Activated T-cell treated with anti-CD3 and anti-CD28 coated beads, Interleukin-2, amount 50 U/mL, for 72 hours (primary cell): ENCODE measurements around the gene SARM1. TPM values are rescaled to one million over a fixed set of nuclear protein-coding genes. Genes with fewer than 3 reads are reported as not detected.
A peak's percentile ranks its signal among the peaks of the same experiment; 100 is the strongest.

Experiments
- ATAC-seq, 2 donors: fragments of 150-1000 bp; cut with Tn5 transposase; replicated peaks in 1 of 2; 2 replicates each; pipeline ENCODE4 v1.10.0; 2021; ENCODE audit warnings: moderate library complexity in 2 of 2, mild to moderate bottlenecking in 1 of 2
- DNase-seq, 2 donors: peaks; one replicate each; pipeline ENCODE4 v3.0.0; 2021 to 2022; ENCODE audit warnings: mixed read lengths in 1 of 2
- H3K27ac Mint-ChIP-seq: one replicate; pipeline ENCODE4 v1.8.0; 2022; ENCODE audit warnings: mild to moderate bottlenecking, moderate library complexity, mixed read lengths
- H3K27me3 Mint-ChIP-seq: one replicate; pipeline ENCODE4 v1.8.0; 2022; ENCODE audit warnings: low read depth, mixed read lengths
- H3K36me3 Mint-ChIP-seq, 2 donors: one replicate each; pipeline ENCODE4 v1.8.0; 2022; ENCODE audit warnings: mixed read lengths in 2 of 2, mild to moderate bottlenecking in 1 of 2; ENCODE audit not compliant: insufficient read depth in 2 of 2
- H3K4me1 Mint-ChIP-seq: one replicate; pipeline ENCODE4 v1.8.0; 2022; ENCODE audit warnings: low read depth, mixed read lengths
- H3K4me3 Mint-ChIP-seq, 2 donors: one replicate each; pipeline ENCODE4 v1.8.0; 2022; ENCODE audit warnings: mild to moderate bottlenecking in 2 of 2, mixed read lengths in 2 of 2, moderate library complexity in 2 of 2
- H3K9me3 Mint-ChIP-seq, 2 donors: one replicate each; pipeline ENCODE4 v1.8.0; 2022; ENCODE audit warnings: mixed read lengths in 2 of 2
- total RNA-seq, 2 donors: library from RNA; stranded (reverse); gene quantifications; one replicate each; pipeline ENCODE4 v1.2.3, GENCODE V29; 2022

Gene SARM1
- total RNA-seq, 2 donors from 2014 or later, result 22.4 to 24.3 TPM

GRCh38 chr17:28345419-28346198, 25.9 kb upstream of the SARM1 start:
- DNase-seq, result no peak
- H3K27ac Mint-ChIP-seq, result no peak overlapping the region
- ATAC-seq, result no peak

GRCh38 chr17:28346199-28346580, 25.3 kb upstream of the SARM1 start:
- ATAC-seq (no peak), DNase-seq (no peak)
- Mint-ChIP-seq H3K4me1 (peaks cover 4% of the 10 kb centered on the region), H3K36me3 (peaks cover 1 to 9% of the 10 kb centered on the region in 2 donors), H3K27me3 (no peaks in the 10 kb centered on the region), H3K9me3 (no peaks in the 10 kb centered on the region), H3K27ac (peak overlapping the region; percentile 22), H3K4me3 (no peak overlapping the region)

More at GRCh38 chr17:28345419-28346198, 25.9 kb upstream of the SARM1 start:
- H3K27me3 Mint-ChIP-seq, result no peaks in the 10 kb centered on the region
- H3K4me1 Mint-ChIP-seq, result peaks cover 4% of the 10 kb centered on the region
- no peak overlapping the region for H3K4me3 Mint-ChIP-seq
- H3K36me3 Mint-ChIP-seq, result peaks cover 0 to 7% of the 10 kb centered on the region in 2 donors
- H3K9me3 Mint-ChIP-seq, result no peaks in the 10 kb centered on the region

GRCh38 chr17:28346746-28347246, 24.7 kb upstream of the SARM1 start:
- ATAC-seq (no peak), DNase-seq (no peak)
- peaks cover 4% of the 10 kb centered on the region for H3K4me1 Mint-ChIP-seq
- H3K4me3 Mint-ChIP-seq, result no peak overlapping the region
- H3K27me3 Mint-ChIP-seq, result no peaks in the 10 kb centered on the region
- no peaks in the 10 kb centered on the region for H3K9me3 Mint-ChIP-seq
- H3K36me3 Mint-ChIP-seq, result peaks cover 1 to 9% of the 10 kb centered on the region in 2 donors
- no peak overlapping the region for H3K27ac Mint-ChIP-seq

- no peak for ATAC-seq
- Mint-ChIP-seq H3K4me1 (peaks cover 4% of the 10 kb centered on the region), H3K9me3 (no peaks in the 10 kb centered on the region), H3K4me3 (no peak overlapping the region), H3K27ac (no peak overlapping the region), H3K27me3 (no peaks in the 10 kb centered on the region), H3K36me3 (peaks cover 1 to 9% of the 10 kb centered on the region in 2 donors)
- no peak for DNase-seq
Measured at GRCh38 chr17:28347261-28347891, 24.1 kb upstream of the SARM1 start.

- Mint-ChIP-seq H3K4me3 (no peak overlapping the region), H3K9me3 (no peaks in the 10 kb centered on the region), H3K27ac (no peak overlapping the region), H3K4me1 (no peaks in the 10 kb centered on the region), H3K27me3 (no peaks in the 10 kb centered on the region), H3K36me3 (peaks cover 3 to 9% of the 10 kb centered on the region in 2 donors)
- no peak for ATAC-seq
- no peak for DNase-seq
Measured at GRCh38 chr17:28348979-28349378, 22.5 kb upstream of the SARM1 start.

- H3K36me3 Mint-ChIP-seq, result peaks cover 3 to 9% of the 10 kb centered on the region in 2 donors
- DNase-seq (no peak), ATAC-seq (no peak)
- peak overlapping the region; percentile 51 for H3K27ac Mint-ChIP-seq
- H3K27me3 Mint-ChIP-seq, result no peaks in the 10 kb centered on the region
- H3K4me3 Mint-ChIP-seq, result no peak overlapping the region
- H3K9me3 Mint-ChIP-seq, result no peaks in the 10 kb centered on the region
- no peaks in the 10 kb centered on the region for H3K4me1 Mint-ChIP-seq
Measured at GRCh38 chr17:28350271-28350670, 21.2 kb upstream of the SARM1 start.

- peak within 1 kb of the TSS; percentile 97 to 99 for H3K4me3 Mint-ChIP-seq
- peak within 1 kb of the TSS; percentile 100 for H3K27ac Mint-ChIP-seq
- H3K4me1 Mint-ChIP-seq, result peaks cover 24% of the 10 kb centered on the region
- H3K9me3 Mint-ChIP-seq, result no peaks in the 10 kb centered on the region
- H3K27me3 Mint-ChIP-seq, result no peaks in the 10 kb centered on the region
- H3K36me3 Mint-ChIP-seq, result peaks cover 4 to 5% of the 10 kb centered on the region in 2 donors
- ATAC-seq, result peak; percentile 99 to 100
- peak; percentile 97 to 98 for DNase-seq
Measured at GRCh38 chr17:28357061-28357900, 14.2 kb upstream of the SARM1 start, which contains the start of gene POLDIP2. TSS of gene POLDIP2 (minus strand) at chr17:28357527. CDS start at chr17:28357448, 79 bp downstream.

GRCh38 chr17:28357901-28358197, 13.6 kb upstream of the SARM1 start:
- Mint-ChIP-seq H3K9me3 (no peaks in the 10 kb centered on the region), H3K27me3 (no peaks in the 10 kb centered on the region), H3K27ac (peak overlapping the region; percentile 100), H3K36me3 (peaks cover 4% of the 10 kb centered on the region in 2 donors), H3K4me1 (peaks cover 24% of the 10 kb centered on the region), H3K4me3 (peak overlapping the region; percentile 97 to 99)
- no peak for ATAC-seq
- DNase-seq, result no peak

GRCh38 chr17:28363186-28363585, 8.3 kb upstream of the SARM1 start:
- Mint-ChIP-seq H3K9me3 (no peaks in the 10 kb centered on the region), H3K27ac (no peak overlapping the region), H3K36me3 (peaks cover 2 to 4% of the 10 kb centered on the region in 2 donors), H3K4me1 (peaks cover 6% of the 10 kb centered on the region), H3K4me3 (no peak overlapping the region), H3K27me3 (no peaks in the 10 kb centered on the region)
- ATAC-seq, result no peak
- no peak for DNase-seq

- DNase-seq (no peak), ATAC-seq (no peak)
- Mint-ChIP-seq H3K27ac (no peak overlapping the region), H3K27me3 (no peaks in the 10 kb centered on the region), H3K4me3 (no peak overlapping the region), H3K9me3 (no peaks in the 10 kb centered on the region), H3K36me3 (peaks cover 2 to 4% of the 10 kb centered on the region in 2 donors), H3K4me1 (no peaks in the 10 kb centered on the region)
Measured at GRCh38 chr17:28363776-28364650, 7.5 kb upstream of the SARM1 start.

- no peaks in the 10 kb centered on the region for H3K27me3 Mint-ChIP-seq
- no peak within 1 kb of the TSS for H3K4me3 Mint-ChIP-seq
- ATAC-seq (no peak), DNase-seq (no peak)
- H3K27ac Mint-ChIP-seq, result no peak within 1 kb of the TSS
- peaks cover 0 to 3% of the 10 kb centered on the region in 2 donors for H3K36me3 Mint-ChIP-seq
- H3K4me1 Mint-ChIP-seq, result no peaks in the 10 kb centered on the region
- no peaks in the 10 kb centered on the region for H3K9me3 Mint-ChIP-seq
Measured at GRCh38 chr17:28364665-28365363, 6.7 kb upstream of the SARM1 start, which contains the start of gene SEBOX. TSS of gene SEBOX (minus strand) at chr17:28365199. CDS start at chr17:28365151, 48 bp downstream.

- no peak overlapping the region for H3K4me3 Mint-ChIP-seq
Measured at GRCh38 chr17:28365487-28365886, 6.0 kb upstream of the SARM1 start.

More at GRCh38 chr17:28365487-28365886, 6.0 kb upstream of the SARM1 start:
- ATAC-seq (no peak), DNase-seq (no peak)
- Mint-ChIP-seq H3K27ac (no peak overlapping the region), H3K27me3 (no peaks in the 10 kb centered on the region), H3K4me1 (no peaks in the 10 kb centered on the region), H3K9me3 (no peaks in the 10 kb centered on the region), H3K36me3 (peaks cover 0 to under 1% of the 10 kb centered on the region in 2 donors)
